SK-N-SH (cell line): ENCODE measurements around the gene NDUFS8.

ENCODE experiments used
- CTCF ChIP-seq: fragments of 200-600 bp; sonication (generic); IDR thresholded peaks from 2 replicates; pipeline ENCODE4 v1.6.1; 2017; ENCODE audit warnings: antibody characterized with exemption, mild to moderate bottlenecking, moderate library complexity
- EZH2phosphoT487 ChIP-seq: fragments of 200-600 bp; sonication (generic); IDR thresholded peaks from 2 replicates; pipeline ENCODE4 v1.6.1; 2017; ENCODE audit warnings: low read depth, mixed run types, mild to moderate bottlenecking, antibody characterized with exemption, moderate library complexity, borderline replicate concordance
- FOXJ3 ChIP-seq: sonication (generic); formaldehyde crosslinking; IDR thresholded peaks from 2 replicates; pipeline ENCODE4 v1.5.1; 2020; ENCODE audit warnings: mild to moderate bottlenecking, missing genetic modification reagents
- GABPA ChIP-seq: IDR thresholded peaks from 2 replicates; pipeline ENCODE4 v1.4.0; 2012; ENCODE audit warnings: low read depth, mild to moderate bottlenecking
- IRF3 ChIP-seq: fragments of 150-350 bp; IDR thresholded peaks from 2 replicates; pipeline ENCODE4 v1.6.1; 2016; ENCODE audit warnings: mild to moderate bottlenecking, low read depth, low read length
- POLR2AphosphoS5 ChIP-seq: IDR thresholded peaks from 2 replicates; pipeline ENCODE4 v1.6.1; 2012; ENCODE audit warnings: low read depth, low read length
- RAD21 ChIP-seq: IDR thresholded peaks from 2 replicates; pipeline ENCODE4 v1.6.1; 2012; ENCODE audit warnings: mild to moderate bottlenecking, low read length
- SMC3 ChIP-seq: IDR thresholded peaks from 2 replicates; pipeline ENCODE4 v1.6.1; 2012; ENCODE audit warnings: low read depth, low read length, improper control_type of control experiment
- TEAD4 ChIP-seq: IDR thresholded peaks from 2 replicates; pipeline ENCODE4 v1.4.0; 2012; ENCODE audit warnings: mild to moderate bottlenecking, borderline replicate concordance; ENCODE audit not compliant: insufficient read depth
- TF ChIP-seq, protein P1 (sequence below): IDR thresholded peaks from 2 replicates; pipeline ENCODE4 v1.4.0; 2012; ENCODE audit warnings: low read depth

DNA sequence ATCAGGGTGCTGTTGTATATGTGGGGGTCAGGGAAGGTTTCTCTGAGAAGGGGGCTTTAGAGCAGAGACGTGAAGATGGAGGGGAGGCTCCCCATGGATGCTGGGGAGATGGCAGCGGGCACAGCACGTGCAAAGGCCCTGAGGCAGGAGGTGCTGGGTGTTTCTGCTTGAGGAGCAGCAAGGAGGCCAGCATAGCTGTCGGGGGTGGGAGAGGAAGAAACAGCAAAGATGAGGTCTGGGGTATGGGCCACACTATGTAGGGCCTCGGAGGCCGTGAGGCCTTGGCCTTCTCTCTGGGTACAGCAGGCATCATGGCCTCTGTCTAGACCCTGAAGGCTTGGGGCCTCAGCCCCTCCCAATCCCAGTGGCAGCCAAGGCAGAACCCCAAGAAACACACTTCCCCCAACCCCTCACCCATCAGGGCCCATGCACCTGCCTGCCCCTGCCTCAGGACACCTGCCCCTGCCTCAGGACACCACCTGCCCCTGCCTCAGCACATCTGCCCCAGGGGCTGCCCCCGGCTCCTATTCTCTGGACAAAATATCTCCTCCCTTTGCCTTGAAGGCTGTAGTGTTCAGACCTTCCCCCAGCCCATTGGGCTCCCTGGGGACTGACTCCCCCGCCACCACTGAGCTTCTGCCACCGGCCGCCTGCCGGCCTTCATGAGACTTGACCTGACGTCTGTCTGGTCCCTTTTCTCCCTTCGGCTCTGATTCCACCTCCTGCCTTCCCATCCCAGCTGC lies 14.1 kb upstream of the NDUFS8 start:
- TF ChIP-seq CTCF (no peak), IRF3 (no peak), SMC3 (no peak), RAD21 (no peak), FOXJ3 (CRISPR knock-in tag) (no peak), EZH2phosphoT487 (no peak), POLR2AphosphoS5 (no peak), TEAD4 (no peak), GABPA (no peak)
- TF ChIP-seq, protein P1, sequence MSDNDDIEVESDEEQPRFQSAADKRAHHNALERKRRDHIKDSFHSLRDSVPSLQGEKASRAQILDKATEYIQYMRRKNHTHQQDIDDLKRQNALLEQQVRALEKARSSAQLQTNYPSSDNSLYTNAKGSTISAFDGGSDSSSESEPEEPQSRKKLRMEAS: no peak
